ENCODE measurements around the gene DEDD2. TPM values are rescaled to one million over a fixed set of nuclear protein-coding genes. Genes with fewer than 3 reads are reported as not detected.
A peak's percentile ranks its signal among the peaks of the same experiment; 100 is the strongest.

The DEDD2 gene
- total RNA-seq, 2 donors from 2014 or later = 19.2 to 24.8 TPM

- Histone ChIP-seq H3K4me3 (no peak overlapping the region), H3K27ac (peak overlapping the region in 1 of 2 donors; percentile 18)
- no peak for DNase-seq (ENCODE audit: low spot score)
Measured at GRCh38 chr19:42198676-42199439, 18.6 kb downstream of the DEDD2 start.

GRCh38 chr19:42197375-42197817 is 20.1 kb downstream of the DEDD2 start:
- TF ChIP-seq CTCF (IDR thresholded peaks at IDR 0.05) = no peak
- no peak overlapping the region for H3K27ac ChIP-seq
- DNase-seq (ENCODE audit: low spot score) = no peak
- no peaks in the 10 kb centered on the region for H3K9me3 ChIP-seq
- peaks cover 34% of the 10 kb centered on the region for H3K36me3 ChIP-seq
- no peak overlapping the region for H3K4me3 ChIP-seq
- no peaks in the 10 kb centered on the region for H3K27me3 ChIP-seq
- H3K4me1 ChIP-seq = peaks cover 0 to 27% of the 10 kb centered on the region in 2 donors

More at GRCh38 chr19:42198676-42199439, 18.6 kb downstream of the DEDD2 start:
- TF ChIP-seq CTCF (IDR thresholded peaks at IDR 0.05) = no peak
- Histone ChIP-seq H3K4me1 (peaks cover 0 to 27% of the 10 kb centered on the region in 2 donors), H3K36me3 (peaks cover 44% of the 10 kb centered on the region), H3K27me3 (no peaks in the 10 kb centered on the region), H3K9me3 (no peaks in the 10 kb centered on the region)

- DNase-seq (ENCODE audit: low spot score) = no peak
- H3K4me1 ChIP-seq = peaks cover 0 to 27% of the 10 kb centered on the region in 2 donors
- TF ChIP-seq CTCF (IDR thresholded peaks at IDR 0.05) = no peak
Measured at GRCh38 chr19:42196011-42197001, 21.2 kb downstream of the DEDD2 start.

GRCh38 chr19:42193706-42194105 is 23.8 kb downstream of the DEDD2 start:
- Histone ChIP-seq H3K27me3 (no peaks in the 10 kb centered on the region), H3K4me3 (no peak overlapping the region), H3K9me3 (no peaks in the 10 kb centered on the region), H3K4me1 (peaks cover 0 to 2% of the 10 kb centered on the region in 2 donors), H3K27ac (no peak overlapping the region), H3K36me3 (peaks cover 11% of the 10 kb centered on the region)
- no peak for DNase-seq (ENCODE audit: low spot score)
- no peak for TF ChIP-seq CTCF (IDR thresholded peaks at IDR 0.05)

More at GRCh38 chr19:42196011-42197001, 21.2 kb downstream of the DEDD2 start:
- Histone ChIP-seq H3K4me3 (no peak overlapping the region), H3K27me3 (no peaks in the 10 kb centered on the region), H3K27ac (no peak overlapping the region), H3K9me3 (no peaks in the 10 kb centered on the region), H3K36me3 (peaks cover 28% of the 10 kb centered on the region)

GRCh38 chr19:42193294-42193693 is 24.2 kb downstream of the DEDD2 start:
- H3K36me3 ChIP-seq = peaks cover 7% of the 10 kb centered on the region
- no peak overlapping the region for H3K27ac ChIP-seq
- no peaks in the 10 kb centered on the region for H3K27me3 ChIP-seq
- no peaks in the 10 kb centered on the region for H3K9me3 ChIP-seq
- no peak for DNase-seq (ENCODE audit: low spot score)
- no peaks in the 10 kb centered on the region for H3K4me1 ChIP-seq
- no peak for TF ChIP-seq CTCF (IDR thresholded peaks at IDR 0.05)
- H3K4me3 ChIP-seq = no peak overlapping the region
